GM18505 (cell line): Measurements from ENCODE around the gene OR1L8.
"Not testable (repeated sequence)": the region's sequence is repeated elsewhere in the genome, so short reads cannot be mapped to it uniquely, and the experiment has no call there.

Experiments
- ATAC-seq: cut with Tn5 transposase; IDR thresholded peaks from one replicate; pipeline ENCODE4 v1.9.1; 2021; ENCODE audit not compliant: unreplicated experiment
- POLR2A ChIP-seq: IDR thresholded peaks from 4 replicates; pipeline ENCODE4 v1.6.1; 2011; ENCODE audit warnings: borderline replicate concordance; ENCODE audit not compliant: insufficient read depth, insufficient read length; ENCODE audit errors: extremely low read depth

Gene OR1L8

GRCh38 chr9:122536134-122536533 lies 47.0 kb downstream of the OR1L8 start:
- no peak for TF ChIP-seq POLR2A
- no peak for ATAC-seq

GRCh38 chr9:122531157-122531556 lies 52.0 kb downstream of the OR1L8 start:
- ATAC-seq = not testable (repeated sequence)

- TF ChIP-seq POLR2A = no peak
- ATAC-seq = no peak
These were observed 56.0 kb downstream of the OR1L8 start, which contains the start of gene OR1N1 for GRCh38 chr9:122527193-122527592. OR1N1 (minus strand) TSS chr9:122527293; CDS start chr9:122527293, 0 bp downstream.

- no peak for ATAC-seq
- no peak for TF ChIP-seq POLR2A
These were observed 56.6 kb downstream of the OR1L8 start for GRCh38 chr9:122526602-122527001.

- no peak for ATAC-seq
- no peak for TF ChIP-seq POLR2A
These were observed 63.8 kb downstream of the OR1L8 start for GRCh38 chr9:122519376-122519775.

GRCh38 chr9:122518841-122519240 lies 64.3 kb downstream of the OR1L8 start, which contains the start of gene OR1J4:
OR1J4 (plus strand) TSS chr9:122519141; CDS start chr9:122519141, 0 bp downstream.
- no peak for TF ChIP-seq POLR2A
- ATAC-seq = no peak

- no peak for ATAC-seq
- no peak for TF ChIP-seq POLR2A
These were observed 65.0 kb downstream of the OR1L8 start for GRCh38 chr9:122518226-122518625.
